Ascending aorta (tissue), 2 donors: Measurements from ENCODE around the gene PPIG. TPM values are rescaled to one million over a fixed set of nuclear protein-coding genes. Genes with fewer than 3 reads are reported as not detected.

Experiments
- DNase-seq, 2 donors: peaks; one replicate each; pipeline ENCODE4 v3.0.0-alpha.2; 2019; ENCODE audit warnings: low spot score in 2 of 2
- H3K27ac ChIP-seq, 2 donors: fragments of 200-600 bp; sonication (generic); one replicate each; pipeline ENCODE4 v1.5.1; 2016 to 2017; ENCODE audit warnings: mild to moderate bottlenecking in 1 of 2
- H3K27me3 ChIP-seq: fragments of 200-600 bp; sonication (generic); one replicate; pipeline ENCODE4 v1.5.1; 2017
- H3K36me3 ChIP-seq, 2 donors: fragments of 200-600 bp; sonication (generic); one replicate each; pipeline ENCODE4 v1.5.1; 2016
- H3K4me1 ChIP-seq, 2 donors: fragments of 200-600 bp; sonication (generic); one replicate each; pipeline ENCODE4 v1.5.1; 2016 to 2017; ENCODE audit warnings: mild to moderate bottlenecking in 1 of 2
- H3K4me3 ChIP-seq, 2 donors: fragments of 200-600 bp; sonication (generic); one replicate each; pipeline ENCODE4 v1.5.1; 2016 to 2017; ENCODE audit warnings: mild to moderate bottlenecking in 1 of 2
- H3K9me3 ChIP-seq, 2 donors: fragments of 200-600 bp; sonication (generic); one replicate each; pipeline ENCODE4 v1.5.1; 2016
- intact Hi-C: fragments of 100-400 bp; cut with DNase I; formaldehyde crosslinking; loops from one replicate; pipeline ENCODE4 v1.15.1; 2023
- total RNA-seq: library from RNA; depleted of rRNA; stranded (reverse); fragments of >200 nt; gene quantifications from one replicate; pipeline ENCODE4 v1.1.0, GENCODE V29; 2016
- TF ChIP-seq, protein P1 (sequence below), 3 experiments: fragments of 200-600 bp in 2 of 3; fragments of 450-650 bp in 1 of 3; sonication (generic) in 2 of 3; IDR thresholded peaks; one replicate each; pipeline ENCODE4 v1.5.1; 2016 to 2019; ENCODE audit warnings: antibody characterized with exemption in 3 of 3, mild to moderate bottlenecking in 1 of 3, moderate library complexity in 1 of 3

PPIG gene
- total RNA-seq, 1 donor from 2014 or later = 30.2 TPM

DNA sequence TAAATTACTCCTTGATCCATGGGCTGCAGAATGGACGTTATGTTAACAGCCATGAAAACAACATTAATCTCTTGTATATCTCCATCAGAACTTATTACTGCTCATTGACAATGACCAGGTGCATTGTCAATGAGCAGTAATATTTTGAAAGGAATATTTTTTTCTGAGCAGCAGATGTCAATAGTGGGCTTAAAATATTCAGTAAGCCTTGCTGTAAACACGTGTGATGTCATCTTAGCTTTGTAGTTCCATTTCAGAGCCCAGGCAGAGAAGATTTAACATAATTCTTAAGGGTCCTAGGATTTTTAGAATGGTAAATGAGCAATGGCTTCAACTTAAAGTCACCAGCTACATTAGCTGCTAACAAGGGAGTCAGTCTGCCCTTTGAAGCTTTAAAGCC is 83.4 kb downstream of the PPIG start:
- Histone ChIP-seq H3K4me3 (no peak overlapping the region), H3K36me3 (no peaks in the 10 kb centered on the region), H3K27me3 (no peaks in the 10 kb centered on the region), H3K4me1 (no peaks in the 10 kb centered on the region), H3K27ac (no peak overlapping the region), H3K9me3 (no peaks in the 10 kb centered on the region)
- TF ChIP-seq, protein P1, sequence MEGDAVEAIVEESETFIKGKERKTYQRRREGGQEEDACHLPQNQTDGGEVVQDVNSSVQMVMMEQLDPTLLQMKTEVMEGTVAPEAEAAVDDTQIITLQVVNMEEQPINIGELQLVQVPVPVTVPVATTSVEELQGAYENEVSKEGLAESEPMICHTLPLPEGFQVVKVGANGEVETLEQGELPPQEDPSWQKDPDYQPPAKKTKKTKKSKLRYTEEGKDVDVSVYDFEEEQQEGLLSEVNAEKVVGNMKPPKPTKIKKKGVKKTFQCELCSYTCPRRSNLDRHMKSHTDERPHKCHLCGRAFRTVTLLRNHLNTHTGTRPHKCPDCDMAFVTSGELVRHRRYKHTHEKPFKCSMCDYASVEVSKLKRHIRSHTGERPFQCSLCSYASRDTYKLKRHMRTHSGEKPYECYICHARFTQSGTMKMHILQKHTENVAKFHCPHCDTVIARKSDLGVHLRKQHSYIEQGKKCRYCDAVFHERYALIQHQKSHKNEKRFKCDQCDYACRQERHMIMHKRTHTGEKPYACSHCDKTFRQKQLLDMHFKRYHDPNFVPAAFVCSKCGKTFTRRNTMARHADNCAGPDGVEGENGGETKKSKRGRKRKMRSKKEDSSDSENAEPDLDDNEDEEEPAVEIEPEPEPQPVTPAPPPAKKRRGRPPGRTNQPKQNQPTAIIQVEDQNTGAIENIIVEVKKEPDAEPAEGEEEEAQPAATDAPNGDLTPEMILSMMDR (IDR thresholded peaks at IDR 0.05) = no peak
- no peak for DNase-seq
- intact Hi-C loops = no loop called here

GRCh38 chr2:169670215-169670651 is 86.1 kb downstream of the PPIG start:
- Histone ChIP-seq H3K9me3 (no peaks in the 10 kb centered on the region), H3K27ac (no peak overlapping the region), H3K4me3 (no peak overlapping the region), H3K4me1 (no peaks in the 10 kb centered on the region), H3K36me3 (no peaks in the 10 kb centered on the region), H3K27me3 (no peaks in the 10 kb centered on the region)
- intact Hi-C loops = no loop called here
- TF ChIP-seq, protein P1 (IDR thresholded peaks at IDR 0.05) = no peak
- DNase-seq = no peak

DNA sequence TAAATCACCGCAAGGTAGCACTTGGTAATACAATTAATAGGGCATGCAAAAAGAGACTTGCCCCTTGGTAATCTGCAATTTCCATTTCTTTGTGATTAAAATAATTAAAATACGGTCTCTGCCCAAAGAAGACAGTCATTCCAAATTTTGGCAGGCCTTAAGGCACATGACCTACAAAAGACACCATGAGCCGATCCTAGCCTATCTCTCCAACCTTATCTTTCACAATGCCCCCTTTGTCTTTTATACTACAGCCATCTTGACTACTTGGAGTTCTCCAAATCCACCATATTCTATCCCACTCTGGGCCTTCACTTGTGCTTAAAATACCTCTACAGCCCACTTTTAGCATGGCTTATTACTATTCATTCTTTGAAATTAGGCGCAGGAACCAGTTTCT is 86.8 kb downstream of the PPIG start:
- no peaks in the 10 kb centered on the region for H3K9me3 ChIP-seq
- H3K27me3 ChIP-seq = no peaks in the 10 kb centered on the region
- H3K4me3 ChIP-seq = no peak overlapping the region
- no peak for DNase-seq
- intact Hi-C loops = no loop called here
- H3K4me1 ChIP-seq = no peaks in the 10 kb centered on the region
- no peak overlapping the region for H3K27ac ChIP-seq
- TF ChIP-seq, protein P1 (IDR thresholded peaks at IDR 0.05) = no peak
- H3K36me3 ChIP-seq = no peaks in the 10 kb centered on the region

DNA sequence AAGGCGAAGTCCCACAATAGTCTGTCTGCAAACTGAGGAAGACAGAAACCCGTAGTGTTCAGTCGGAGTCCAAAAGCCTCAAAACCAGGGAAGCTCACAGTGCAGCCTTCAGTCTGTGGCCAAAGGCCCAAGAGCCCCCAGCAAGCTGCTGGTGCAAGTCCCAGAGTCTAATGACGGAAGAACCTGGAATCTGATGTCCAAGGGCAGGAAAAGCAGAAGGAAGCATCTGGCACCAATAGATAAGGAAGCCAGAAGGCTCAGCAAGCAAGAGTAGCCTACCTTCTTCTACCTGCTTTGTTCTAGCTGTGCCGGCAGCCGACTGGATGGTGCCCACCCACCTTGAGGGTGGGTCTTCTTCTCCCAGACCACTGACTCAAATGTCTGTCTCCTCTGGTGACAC is 88.3 kb downstream of the PPIG start:
- H3K4me1 ChIP-seq = no peaks in the 10 kb centered on the region
- TF ChIP-seq, protein P1 (IDR thresholded peaks at IDR 0.05) = no peak
- intact Hi-C loops = no loop called here
- no peaks in the 10 kb centered on the region for H3K9me3 ChIP-seq
- H3K27ac ChIP-seq = no peak overlapping the region
- no peaks in the 10 kb centered on the region for H3K27me3 ChIP-seq
- no peak for DNase-seq
- H3K36me3 ChIP-seq = no peaks in the 10 kb centered on the region
- H3K4me3 ChIP-seq = no peak overlapping the region

GRCh38 chr2:169673106-169673505 is 89.0 kb downstream of the PPIG start:
- no peaks in the 10 kb centered on the region for H3K9me3 ChIP-seq
- intact Hi-C loops = no loop called here
- no peak overlapping the region for H3K4me3 ChIP-seq
- no peaks in the 10 kb centered on the region for H3K27me3 ChIP-seq
- no peaks in the 10 kb centered on the region for H3K4me1 ChIP-seq
- no peak for DNase-seq
- no peaks in the 10 kb centered on the region for H3K36me3 ChIP-seq
- TF ChIP-seq, protein P1 (IDR thresholded peaks at IDR 0.05) = no peak
- no peak overlapping the region for H3K27ac ChIP-seq

- Histone ChIP-seq H3K27ac (no peak overlapping the region), H3K36me3 (no peaks in the 10 kb centered on the region), H3K9me3 (no peaks in the 10 kb centered on the region), H3K4me1 (no peaks in the 10 kb centered on the region), H3K27me3 (no peaks in the 10 kb centered on the region), H3K4me3 (no peak overlapping the region)
- TF ChIP-seq, protein P1 (IDR thresholded peaks at IDR 0.05) = no peak
- intact Hi-C loops = no loop called here
- DNase-seq = no peak
Observed at GRCh38 chr2:169673921-169674320, 89.8 kb downstream of the PPIG start.
